Type B pancreatic cell (in vitro differentiated cells): ENCODE results near the gene SOD3. TPM values are rescaled to one million over a fixed set of nuclear protein-coding genes. Genes with fewer than 3 reads are reported as not detected.

Source experiments
- DNase-seq: peaks from one replicate; pipeline ENCODE4 v3.0.0; 2021; ENCODE audit warnings: mixed read lengths; ENCODE audit not compliant: unreplicated experiment; ENCODE audit errors: extremely low spot score
- H3K27ac Mint-ChIP-seq: 2 replicates; pipeline ENCODE4 v1.8.0; 2021; ENCODE audit warnings: mild to moderate bottlenecking, mixed read lengths
- H3K27me3 Mint-ChIP-seq: 2 replicates; pipeline ENCODE4 v1.8.0; 2021; ENCODE audit warnings: mixed read lengths
- H3K36me3 Mint-ChIP-seq: 2 replicates; pipeline ENCODE4 v1.8.0; 2021; ENCODE audit warnings: mixed read lengths
- H3K4me1 Mint-ChIP-seq: one replicate; pipeline ENCODE4 v1.8.0; 2021; ENCODE audit warnings: mixed read lengths; ENCODE audit not compliant: unreplicated experiment
- H3K4me3 Mint-ChIP-seq: 2 replicates; pipeline ENCODE4 v1.8.0; 2021; ENCODE audit warnings: mild to moderate bottlenecking, mixed read lengths
- H3K9me3 Mint-ChIP-seq: 2 replicates; pipeline ENCODE4 v1.8.0; 2021; ENCODE audit warnings: mixed read lengths
- total RNA-seq: library from RNA; stranded (reverse); gene quantifications from 2 replicates; pipeline ENCODE4 v1.2.1, GENCODE V29; 2021; ENCODE audit warnings: low replicate concordance
- TF ChIP-seq, protein P1 (sequence below): fragments of 200-600 bp; sonication (generic); conservative IDR thresholded peaks from 2 replicates; pipeline ENCODE4 v1.5.0; 2021; ENCODE audit warnings: antibody characterized with exemption, mild to moderate bottlenecking

SOD3 gene
- total RNA-seq, 1 donor from 2014 or later, result 5.4 TPM

DNA sequence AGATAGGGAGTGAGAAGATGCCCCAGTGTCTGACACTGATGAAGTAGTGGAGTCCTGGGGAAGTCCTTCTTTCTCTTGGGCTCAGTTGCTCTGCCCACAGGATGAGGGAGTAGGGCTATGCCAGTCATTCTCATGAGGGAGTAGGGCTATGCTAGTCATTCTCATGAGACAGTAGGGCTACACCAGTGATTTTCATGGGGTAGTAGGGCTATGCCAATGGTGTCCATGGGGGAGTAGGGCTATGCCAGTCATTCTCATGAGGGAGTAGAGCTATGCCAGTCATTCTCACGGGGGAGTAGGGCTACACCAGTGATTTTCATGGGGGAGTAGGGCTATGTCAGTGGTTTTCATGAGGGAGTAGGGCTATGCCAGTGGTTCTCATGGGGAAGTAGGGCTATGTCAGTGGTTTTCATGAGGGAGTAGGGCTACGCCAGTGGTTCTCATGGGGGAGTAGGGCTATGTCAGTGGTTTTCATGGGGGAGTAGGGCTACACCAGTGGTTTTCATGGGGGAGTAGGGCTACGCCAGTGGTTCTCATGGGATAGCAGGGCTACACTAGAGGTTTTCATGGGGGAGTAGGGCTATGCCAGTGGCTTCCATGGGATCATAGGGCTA is 43.3 kb upstream of the SOD3 start:
- Mint-ChIP-seq H3K4me1 (no peaks in the 10 kb centered on the region), H3K4me3 (no peak overlapping the region)

DNA sequence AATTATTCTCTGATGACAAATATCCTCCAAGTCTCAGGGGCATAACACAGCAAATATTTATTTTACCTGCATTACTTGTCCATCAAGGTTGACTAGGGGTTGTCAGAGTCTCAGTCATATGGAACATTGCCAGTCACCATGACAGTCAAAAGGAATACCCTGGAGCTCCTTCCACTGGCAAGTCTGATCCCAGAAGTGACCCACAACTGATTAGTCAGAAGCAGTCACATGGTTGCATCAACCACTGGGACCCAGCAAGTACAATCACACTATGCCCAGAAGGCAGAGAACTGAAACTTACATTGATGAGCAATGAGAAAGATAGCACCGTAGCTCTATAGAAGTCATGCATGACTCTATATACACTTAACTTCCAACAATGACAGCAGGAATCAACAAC is 41.9 kb upstream of the SOD3 start:
- H3K27me3 Mint-ChIP-seq, result peaks cover 29% of the 10 kb centered on the region
- no peak overlapping the region for H3K4me3 Mint-ChIP-seq
- no peak for DNase-seq
- TF ChIP-seq, protein P1, sequence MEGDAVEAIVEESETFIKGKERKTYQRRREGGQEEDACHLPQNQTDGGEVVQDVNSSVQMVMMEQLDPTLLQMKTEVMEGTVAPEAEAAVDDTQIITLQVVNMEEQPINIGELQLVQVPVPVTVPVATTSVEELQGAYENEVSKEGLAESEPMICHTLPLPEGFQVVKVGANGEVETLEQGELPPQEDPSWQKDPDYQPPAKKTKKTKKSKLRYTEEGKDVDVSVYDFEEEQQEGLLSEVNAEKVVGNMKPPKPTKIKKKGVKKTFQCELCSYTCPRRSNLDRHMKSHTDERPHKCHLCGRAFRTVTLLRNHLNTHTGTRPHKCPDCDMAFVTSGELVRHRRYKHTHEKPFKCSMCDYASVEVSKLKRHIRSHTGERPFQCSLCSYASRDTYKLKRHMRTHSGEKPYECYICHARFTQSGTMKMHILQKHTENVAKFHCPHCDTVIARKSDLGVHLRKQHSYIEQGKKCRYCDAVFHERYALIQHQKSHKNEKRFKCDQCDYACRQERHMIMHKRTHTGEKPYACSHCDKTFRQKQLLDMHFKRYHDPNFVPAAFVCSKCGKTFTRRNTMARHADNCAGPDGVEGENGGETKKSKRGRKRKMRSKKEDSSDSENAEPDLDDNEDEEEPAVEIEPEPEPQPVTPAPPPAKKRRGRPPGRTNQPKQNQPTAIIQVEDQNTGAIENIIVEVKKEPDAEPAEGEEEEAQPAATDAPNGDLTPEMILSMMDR, result no peak
- no peak overlapping the region for H3K27ac Mint-ChIP-seq
- H3K9me3 Mint-ChIP-seq, result peaks cover 5% of the 10 kb centered on the region
- no peaks in the 10 kb centered on the region for H3K4me1 Mint-ChIP-seq
- no peaks in the 10 kb centered on the region for H3K36me3 Mint-ChIP-seq

More for the DNA sequence above, 43.3 kb upstream of the SOD3 start:
- DNase-seq, result no peak
- H3K27ac Mint-ChIP-seq, result no peak overlapping the region
- H3K36me3 Mint-ChIP-seq, result no peaks in the 10 kb centered on the region
- H3K9me3 Mint-ChIP-seq, result peaks cover 4% of the 10 kb centered on the region
- TF ChIP-seq, protein P1, result no peak
- H3K27me3 Mint-ChIP-seq, result peaks cover 39% of the 10 kb centered on the region

DNA sequence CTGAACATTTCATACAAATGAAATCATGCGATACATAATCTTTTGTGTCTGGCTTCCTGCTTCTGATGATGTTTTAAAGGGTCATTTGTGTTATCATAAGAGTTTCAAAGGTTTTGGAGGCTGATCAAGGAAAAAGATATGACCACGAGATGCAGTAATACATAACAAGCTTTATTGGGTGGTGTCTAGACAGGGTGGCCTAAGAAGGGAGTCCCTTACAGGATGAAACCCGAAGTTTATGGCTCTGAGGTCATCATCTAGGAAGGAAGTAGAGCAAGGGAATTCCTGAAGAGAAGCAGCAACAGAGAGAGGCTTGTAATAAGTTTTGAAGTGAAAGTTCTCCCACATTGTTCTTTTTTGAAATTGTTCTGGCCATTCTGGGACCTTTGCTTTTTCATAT is 40.8 kb upstream of the SOD3 start:
- Mint-ChIP-seq H3K4me1 (no peaks in the 10 kb centered on the region), H3K27me3 (peaks cover 27% of the 10 kb centered on the region), H3K36me3 (no peaks in the 10 kb centered on the region), H3K27ac (no peak overlapping the region), H3K4me3 (no peak overlapping the region), H3K9me3 (peaks cover 5% of the 10 kb centered on the region)
- TF ChIP-seq, protein P1, result no peak
- no peak for DNase-seq

DNA sequence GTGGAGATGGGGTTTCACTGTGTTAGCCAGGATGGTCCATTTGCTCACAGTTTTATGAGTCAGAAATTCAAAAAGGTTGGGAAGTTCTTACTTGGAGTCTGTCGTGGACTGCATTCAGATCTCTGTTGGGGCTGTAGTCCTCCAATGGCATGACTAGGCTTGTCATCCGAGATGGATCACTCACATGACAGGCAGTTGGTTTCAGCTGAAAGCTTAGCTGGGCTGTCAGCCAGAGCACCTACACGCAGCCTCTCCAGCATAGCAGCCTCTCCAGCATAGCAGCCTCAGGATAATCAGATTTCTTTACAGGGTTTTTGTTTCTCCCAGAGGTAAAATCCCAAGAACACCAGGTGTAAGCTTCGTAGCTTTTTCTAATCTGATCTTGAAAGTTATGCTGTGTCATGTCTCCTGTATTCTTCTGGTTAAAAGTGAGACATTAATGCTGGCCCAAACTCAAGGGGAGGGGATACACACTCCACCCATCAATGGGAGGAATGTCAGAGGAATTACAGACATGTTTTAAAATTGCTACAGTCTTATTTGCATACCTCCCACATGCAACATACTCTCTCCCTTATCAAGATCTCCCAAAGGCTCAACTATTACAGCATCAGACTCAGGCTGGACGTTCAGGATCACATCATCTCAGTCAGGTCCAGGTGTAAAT is 31.6 kb upstream of the SOD3 start:
- Mint-ChIP-seq H3K9me3 (no peaks in the 10 kb centered on the region), H3K4me3 (peak overlapping the region; percentile 35), H3K27ac (peak overlapping the region; percentile 92), H3K4me1 (peaks cover 5% of the 10 kb centered on the region), H3K27me3 (no peaks in the 10 kb centered on the region), H3K36me3 (no peaks in the 10 kb centered on the region)
- DNase-seq, result no peak
- TF ChIP-seq, protein P1, result no peak

DNA sequence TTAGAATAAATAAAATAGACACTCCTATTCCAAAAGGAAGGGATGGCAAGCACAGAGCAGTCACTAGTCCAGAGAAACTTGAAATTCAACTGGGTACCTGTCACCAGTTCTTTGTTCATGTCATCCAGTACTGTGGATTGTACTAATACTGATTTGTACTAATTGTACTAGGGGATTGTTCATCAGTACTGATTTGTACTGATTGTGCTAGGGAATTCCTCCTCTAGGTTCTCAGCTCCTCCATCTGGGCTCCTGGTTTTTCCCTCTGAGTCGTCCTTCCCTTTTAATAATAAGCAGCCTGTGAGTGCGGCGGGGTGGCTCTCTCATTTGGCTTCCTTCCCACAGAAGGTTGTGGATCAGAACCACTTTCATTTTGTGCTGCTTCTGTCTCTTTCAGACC is 31.0 kb upstream of the SOD3 start:
- Mint-ChIP-seq H3K9me3 (no peaks in the 10 kb centered on the region), H3K27me3 (no peaks in the 10 kb centered on the region), H3K4me3 (peak overlapping the region; percentile 35), H3K36me3 (no peaks in the 10 kb centered on the region), H3K27ac (peak overlapping the region; percentile 92), H3K4me1 (peaks cover 5% of the 10 kb centered on the region)
- DNase-seq, result no peak
- TF ChIP-seq, protein P1, result no peak
